Measurements from ENCODE around the gene RBMS1. TPM values are rescaled to one million over a fixed set of nuclear protein-coding genes. Genes with fewer than 3 reads are reported as not detected.

RBMS1 gene
- total and polyA plus RNA-seq, 2 of the 13 experiments (the other 11 are each of a cell fraction or from before 2014, with no cell fraction given), result 55.5 to 110 TPM

DNA sequence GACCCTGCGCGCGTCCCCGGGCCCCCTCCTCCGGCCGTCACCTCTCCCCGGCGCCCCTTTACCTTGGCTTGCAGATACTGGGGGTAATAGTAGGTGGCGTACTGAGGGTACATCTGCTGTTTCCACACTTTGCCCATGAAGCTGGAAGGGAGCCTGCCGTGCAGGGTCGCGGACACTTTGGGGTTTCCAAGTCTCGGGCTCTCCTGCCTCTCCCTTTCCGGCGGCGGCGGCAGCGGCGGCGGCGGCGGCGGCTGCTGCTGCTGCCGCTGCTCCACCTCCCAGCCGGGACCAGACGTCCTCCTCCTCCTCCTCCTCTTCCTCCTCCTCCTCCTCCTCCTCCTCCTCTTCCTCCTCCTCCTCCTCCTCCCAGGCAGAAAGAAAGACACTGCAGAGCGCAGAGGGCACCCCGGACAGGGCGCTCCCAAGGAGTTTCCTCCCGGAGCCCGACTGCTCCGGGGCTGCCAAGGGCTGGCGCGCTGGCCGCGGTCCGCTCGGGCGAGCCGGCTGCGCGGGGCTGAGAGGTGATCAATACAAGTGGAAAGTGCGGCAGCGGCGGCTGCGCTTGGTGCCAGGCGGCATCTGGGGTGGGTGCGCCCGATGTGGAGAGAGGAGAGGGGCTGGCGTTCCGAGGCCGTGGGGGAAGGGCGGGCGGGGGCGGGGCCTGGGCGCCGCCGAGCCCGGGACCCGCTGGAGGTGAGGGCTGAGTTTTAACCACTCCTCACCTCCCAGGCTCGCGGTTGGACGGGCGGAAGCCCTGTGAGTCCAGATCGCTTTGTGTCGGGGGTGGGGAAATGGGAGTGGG lies at the start of gene RBMS1 (continued):
- TF ChIP-seq, protein P1, sequence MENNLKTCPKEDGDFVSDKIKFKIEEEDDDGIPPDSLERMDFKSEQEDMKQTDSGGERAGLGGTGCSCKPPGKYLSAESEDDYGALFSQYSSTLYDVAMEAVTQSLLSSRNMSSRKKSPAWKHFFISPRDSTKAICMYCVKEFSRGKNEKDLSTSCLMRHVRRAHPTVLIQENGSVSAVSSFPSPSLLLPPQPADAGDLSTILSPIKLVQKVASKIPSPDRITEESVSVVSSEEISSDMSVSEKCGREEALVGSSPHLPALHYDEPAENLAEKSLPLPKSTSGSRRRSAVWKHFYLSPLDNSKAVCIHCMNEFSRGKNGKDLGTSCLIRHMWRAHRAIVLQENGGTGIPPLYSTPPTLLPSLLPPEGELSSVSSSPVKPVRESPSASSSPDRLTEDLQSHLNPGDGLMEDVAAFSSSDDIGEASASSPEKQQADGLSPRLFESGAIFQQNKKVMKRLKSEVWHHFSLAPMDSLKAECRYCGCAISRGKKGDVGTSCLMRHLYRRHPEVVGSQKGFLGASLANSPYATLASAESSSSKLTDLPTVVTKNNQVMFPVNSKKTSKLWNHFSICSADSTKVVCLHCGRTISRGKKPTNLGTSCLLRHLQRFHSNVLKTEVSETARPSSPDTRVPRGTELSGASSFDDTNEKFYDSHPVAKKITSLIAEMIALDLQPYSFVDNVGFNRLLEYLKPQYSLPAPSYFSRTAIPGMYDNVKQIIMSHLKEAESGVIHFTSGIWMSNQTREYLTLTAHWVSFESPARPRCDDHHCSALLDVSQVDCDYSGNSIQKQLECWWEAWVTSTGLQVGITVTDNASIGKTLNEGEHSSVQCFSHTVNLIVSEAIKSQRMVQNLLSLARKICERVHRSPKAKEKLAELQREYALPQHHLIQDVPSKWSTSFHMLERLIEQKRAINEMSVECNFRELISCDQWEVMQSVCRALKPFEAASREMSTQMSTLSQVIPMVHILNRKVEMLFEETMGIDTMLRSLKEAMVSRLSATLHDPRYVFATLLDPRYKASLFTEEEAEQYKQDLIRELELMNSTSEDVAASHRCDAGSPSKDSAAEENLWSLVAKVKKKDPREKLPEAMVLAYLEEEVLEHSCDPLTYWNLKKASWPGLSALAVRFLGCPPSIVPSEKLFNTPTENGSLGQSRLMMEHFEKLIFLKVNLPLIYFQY (CRISPR knock-in tag; IDR thresholded peaks at IDR 0.05; ENCODE audit: borderline replicate concordance), result no peak
- TF ChIP-seq ZBTB21 (CRISPR knock-in tag; IDR thresholded peaks at IDR 0.05), result no peak
- TF ChIP-seq HNRNPUL1 (IDR thresholded peaks at IDR 0.05; ENCODE audit: low read depth, low read length), result no peak
- no peak for TF ChIP-seq RELA (CRISPR knock-in tag; IDR thresholded peaks at IDR 0.05)
- 0 out of 2 replicates have a peak, but pooled peaks have one; percentile 28 for TF ChIP-seq ZNF792 (CRISPR knock-in tag; IDR thresholded peaks at IDR 0.05)
- no peak for TF ChIP-seq TBP (CRISPR knock-in tag; IDR thresholded peaks at IDR 0.05)
- TF ChIP-seq ZNF549 (CRISPR knock-in tag; IDR thresholded peaks at IDR 0.05), result no peak
- TF ChIP-seq NCOA5 (CRISPR knock-in tag; IDR thresholded peaks at IDR 0.05), result no peak
- TF ChIP-seq ZNF235 (CRISPR knock-in tag; IDR thresholded peaks at IDR 0.05; ENCODE audit: borderline replicate concordance), result no peak
- TF ChIP-seq, protein P2, sequence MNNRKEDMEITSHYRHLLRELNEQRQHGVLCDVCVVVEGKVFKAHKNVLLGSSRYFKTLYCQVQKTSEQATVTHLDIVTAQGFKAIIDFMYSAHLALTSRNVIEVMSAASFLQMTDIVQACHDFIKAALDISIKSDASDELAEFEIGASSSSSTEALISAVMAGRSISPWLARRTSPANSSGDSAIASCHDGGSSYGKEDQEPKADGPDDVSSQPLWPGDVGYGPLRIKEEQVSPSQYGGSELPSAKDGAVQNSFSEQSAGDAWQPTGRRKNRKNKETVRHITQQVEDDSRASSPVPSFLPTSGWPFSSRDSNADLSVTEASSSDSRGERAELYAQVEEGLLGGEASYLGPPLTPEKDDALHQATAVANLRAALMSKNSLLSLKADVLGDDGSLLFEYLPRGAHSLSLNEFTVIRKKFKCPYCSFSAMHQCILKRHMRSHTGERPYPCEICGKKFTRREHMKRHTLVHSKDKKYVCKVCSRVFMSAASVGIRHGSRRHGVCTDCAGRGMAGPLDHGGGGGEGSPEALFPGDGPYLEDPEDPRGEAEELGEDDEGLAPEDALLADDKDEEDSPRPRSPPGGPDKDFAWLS (CRISPR knock-in tag; IDR thresholded peaks at IDR 0.05; ENCODE audit: borderline replicate concordance), result no peak
- TF ChIP-seq SNRNP70 (IDR thresholded peaks at IDR 0.05; ENCODE audit: low read depth, low read length), result no peak
- TF ChIP-seq, protein P3, sequence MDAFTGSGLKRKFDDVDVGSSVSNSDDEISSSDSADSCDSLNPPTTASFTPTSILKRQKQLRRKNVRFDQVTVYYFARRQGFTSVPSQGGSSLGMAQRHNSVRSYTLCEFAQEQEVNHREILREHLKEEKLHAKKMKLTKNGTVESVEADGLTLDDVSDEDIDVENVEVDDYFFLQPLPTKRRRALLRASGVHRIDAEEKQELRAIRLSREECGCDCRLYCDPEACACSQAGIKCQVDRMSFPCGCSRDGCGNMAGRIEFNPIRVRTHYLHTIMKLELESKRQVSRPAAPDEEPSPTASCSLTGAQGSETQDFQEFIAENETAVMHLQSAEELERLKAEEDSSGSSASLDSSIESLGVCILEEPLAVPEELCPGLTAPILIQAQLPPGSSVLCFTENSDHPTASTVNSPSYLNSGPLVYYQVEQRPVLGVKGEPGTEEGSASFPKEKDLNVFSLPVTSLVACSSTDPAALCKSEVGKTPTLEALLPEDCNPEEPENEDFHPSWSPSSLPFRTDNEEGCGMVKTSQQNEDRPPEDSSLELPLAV (CRISPR knock-in tag; conservative IDR thresholded peaks at IDR 0.05; ENCODE audit: low read depth), result no peak
- 0 out of 2 replicates have a peak, but pooled peaks have one; percentile 33 for TF ChIP-seq SP5 (CRISPR knock-in tag; IDR thresholded peaks at IDR 0.05; ENCODE audit: borderline replicate concordance, low read depth)
- TF ChIP-seq, protein P4, sequence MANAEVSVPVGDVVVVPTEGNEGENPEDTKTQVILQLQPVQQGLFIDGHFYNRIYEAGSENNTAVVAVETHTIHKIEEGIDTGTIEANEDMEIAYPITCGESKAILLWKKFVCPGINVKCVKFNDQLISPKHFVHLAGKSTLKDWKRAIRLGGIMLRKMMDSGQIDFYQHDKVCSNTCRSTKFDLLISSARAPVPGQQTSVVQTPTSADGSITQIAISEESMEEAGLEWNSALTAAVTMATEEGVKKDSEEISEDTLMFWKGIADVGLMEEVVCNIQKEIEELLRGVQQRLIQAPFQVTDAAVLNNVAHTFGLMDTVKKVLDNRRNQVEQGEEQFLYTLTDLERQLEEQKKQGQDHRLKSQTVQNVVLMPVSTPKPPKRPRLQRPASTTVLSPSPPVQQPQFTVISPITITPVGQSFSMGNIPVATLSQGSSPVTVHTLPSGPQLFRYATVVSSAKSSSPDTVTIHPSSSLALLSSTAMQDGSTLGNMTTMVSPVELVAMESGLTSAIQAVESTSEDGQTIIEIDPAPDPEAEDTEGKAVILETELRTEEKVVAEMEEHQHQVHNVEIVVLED (CRISPR knock-in tag; IDR thresholded peaks at IDR 0.05; ENCODE audit: borderline replicate concordance), result no peak

All from HepG2 (cell line).